Stimulated activated CD4-positive, alpha-beta T cell treated with anti-CD3 and anti-CD28 coated beads, Interleukin-1b, Interleukin-23, amount 100 ng/mL, for 24 hours (primary cell): ENCODE data around the gene CAMK1.

Source experiments
- DNase-seq, 4 experiments: peaks; one replicate each; pipeline ENCODE4 v3.0.0-alpha.2; 2020; ENCODE audit warnings: low read depth in 4 of 4, low spot score in 1 of 4

CAMK1 gene

GRCh38 chr3:9793161-9793781 is 23.5 kb upstream of the CAMK1 start:
- no peak for DNase-seq

GRCh38 chr3:9792405-9793160 is 22.8 kb upstream of the CAMK1 start, which contains the start of the genes ARPC4 and TADA3:
Gene ARPC4, plus strand, starts transcription at chr3:9793082. Its CDS starts 40 bp downstream, at chr3:9793122.
Gene TADA3, minus strand, starts transcription at chr3:9792473. Its CDS starts 1,007 bp downstream, at chr3:9791466.
- peak; percentile 74 to 92 (median 82) for DNase-seq

GRCh38 chr3:9791790-9792404 is 22.1 kb upstream of the CAMK1 start:
- no peak for DNase-seq

GRCh38 chr3:9791127-9791526 is 21.4 kb upstream of the CAMK1 start:
- DNase-seq = no peak

GRCh38 chr3:9787714-9788113 is 18.0 kb upstream of the CAMK1 start:
- DNase-seq = no peak

GRCh38 chr3:9786825-9787669 is 17.3 kb upstream of the CAMK1 start:
- DNase-seq = no peak

- DNase-seq = no peak
Observed at GRCh38 chr3:9786209-9786739, 16.5 kb upstream of the CAMK1 start.

- no peak for DNase-seq
Observed at GRCh38 chr3:9785602-9786001, 15.9 kb upstream of the CAMK1 start.

GRCh38 chr3:9784965-9785364 is 15.2 kb upstream of the CAMK1 start:
- no peak for DNase-seq

- DNase-seq = no peak
Observed at GRCh38 chr3:9783954-9784353, 14.2 kb upstream of the CAMK1 start.

- no peak for DNase-seq
Observed at GRCh38 chr3:9782770-9783169, 13.0 kb upstream of the CAMK1 start.

GRCh38 chr3:9781978-9782603 is 12.3 kb upstream of the CAMK1 start:
- no peak for DNase-seq

- DNase-seq = no peak
Observed at GRCh38 chr3:9781551-9781950, 11.8 kb upstream of the CAMK1 start.

GRCh38 chr3:9780910-9781309 is 11.2 kb upstream of the CAMK1 start:
- no peak for DNase-seq

GRCh38 chr3:9780458-9780812 is 10.7 kb upstream of the CAMK1 start:
- DNase-seq = no peak

GRCh38 chr3:9779721-9780457 is 10.1 kb upstream of the CAMK1 start:
- DNase-seq = no peak

- no peak for DNase-seq
Observed at GRCh38 chr3:9779075-9779593, 9.4 kb upstream of the CAMK1 start.

- DNase-seq = peak in 2 of 4 experiments; percentile 49 to 64
Observed at GRCh38 chr3:9778143-9779074, 8.7 kb upstream of the CAMK1 start.

GRCh38 chr3:9777694-9778021 is 7.9 kb upstream of the CAMK1 start:
- no peak for DNase-seq
